HepG2 (cell line): ENCODE data around the gene SFMBT1. TPM values are rescaled to one million over a fixed set of nuclear protein-coding genes. Genes with fewer than 3 reads are reported as not detected.

ENCODE experiments used
- EP300 ChIP-seq, 3 experiments: sonication (generic) in 1 of 3; formaldehyde crosslinking in 1 of 3; IDR thresholded peaks; 2 replicates each; pipeline versions ENCODE4 v1.5.1 to v1.6.1; 2011 to 2020; ENCODE audit warnings: low read depth in 2 of 3, low read length in 2 of 3, borderline replicate concordance in 1 of 3, improper control_type of control experiment in 1 of 3, mild to moderate bottlenecking in 1 of 3, missing genetic modification reagents in 1 of 3, moderate library complexity in 1 of 3
- FOSL2 ChIP-seq: sonication (generic); formaldehyde crosslinking; IDR thresholded peaks from 2 replicates; pipeline ENCODE4 v1.4.0; 2020; ENCODE audit warnings: missing genetic modification reagents
- FOXK2 ChIP-seq: fragments of 450-650 bp; IDR thresholded peaks from 2 replicates; pipeline ENCODE4 v1.6.1; 2016
- KLF15 ChIP-seq: sonication (generic); formaldehyde crosslinking; IDR thresholded peaks from 2 replicates; pipeline ENCODE4 v1.8.1; 2023; ENCODE audit warnings: borderline replicate concordance, mild to moderate bottlenecking, inconsistent platforms, missing genetic modification reagents, mixed read lengths
- MAX ChIP-seq: IDR thresholded peaks from 2 replicates; pipeline ENCODE4 v1.6.1; 2012; ENCODE audit warnings: inconsistent platforms
- MXI1 ChIP-seq: IDR thresholded peaks from 3 replicates; pipeline ENCODE4 v1.6.1; 2012; ENCODE audit warnings: low read depth, low read length, inconsistent platforms, borderline replicate concordance
- RBFOX2 ChIP-seq: fragments of 200-400 bp; formaldehyde crosslinking; IDR thresholded peaks from 2 replicates; pipeline ENCODE4 v1.6.1; 2017; ENCODE audit warnings: low read depth, mild to moderate bottlenecking, low read length
- SIN3A ChIP-seq: IDR thresholded peaks from 2 replicates; pipeline ENCODE4 v1.6.1; 2011; ENCODE audit warnings: low read depth, mild to moderate bottlenecking, control low read depth, low read length, borderline replicate concordance
- STAT6 ChIP-seq: sonication (generic); formaldehyde crosslinking; IDR thresholded peaks from 2 replicates; pipeline ENCODE4 v1.4.0; 2020; ENCODE audit warnings: missing genetic modification reagents, mild to moderate bottlenecking, borderline replicate concordance
- THAP11 ChIP-seq: IDR thresholded peaks from 2 replicates; pipeline ENCODE4 v1.6.1; 2016; ENCODE audit warnings: missing biosample characterization, missing genetic modification reagents
- YEATS4 ChIP-seq: sonication (generic); formaldehyde crosslinking; IDR thresholded peaks from 2 replicates; pipeline ENCODE4 v1.4.0; 2020; ENCODE audit warnings: missing genetic modification reagents, borderline replicate concordance
- ZNF292 ChIP-seq: sonication (generic); formaldehyde crosslinking; IDR thresholded peaks from 2 replicates; pipeline ENCODE4 v1.8.1; 2022; ENCODE audit warnings: mild to moderate bottlenecking, low read depth, missing genetic modification reagents, borderline replicate concordance
- ZNF850 ChIP-seq: sonication (generic); formaldehyde crosslinking; conservative IDR thresholded peaks from 2 replicates; pipeline ENCODE4 v1.9.0; 2021; ENCODE audit warnings: mild to moderate bottlenecking, missing genetic modification reagents
- polyA plus RNA-seq, 8 experiments: library from polyadenylated mRNA; depleted of rRNA in 3 of 8; stranded (reverse) in 7 of 8; unstranded in 1 of 8; fragments of >200 nt; fragmentation: Illumina TruSeq in 4 of 8; extraction: Trizol in 4 of 8; gene quantifications; 2 replicates each; pipeline versions ENCODE4 v1.2.1 to v1.2.3, GENCODE V29; 2011 to 2016; ENCODE audit warnings: low read depth in 4 of 8, missing spikeins in 1 of 8, mixed read lengths in 1 of 8; ENCODE audit not compliant: insufficient read depth in 1 of 8
- total RNA-seq, 5 experiments: library from RNA; depleted of rRNA; stranded (reverse); fragments of >200 nt; fragmentation: Illumina TruSeq; extraction: Trizol; gene quantifications; 2 replicates each; pipeline ENCODE4 v1.2.3, GENCODE V29; 2016; ENCODE audit warnings: low read depth in 1 of 5
- TF ChIP-seq, protein P1 (sequence below): sonication (generic); formaldehyde crosslinking; conservative IDR thresholded peaks from 2 replicates; pipeline ENCODE4 v1.8.0; 2022; ENCODE audit warnings: low read depth, missing genetic modification reagents
- TF ChIP-seq, protein P2 (sequence below): sonication (generic); formaldehyde crosslinking; IDR thresholded peaks from 2 replicates; pipeline ENCODE4 v1.4.0; 2020; ENCODE audit warnings: mild to moderate bottlenecking, missing genetic modification reagents
- TF ChIP-seq, protein P3 (sequence below): sonication (generic); formaldehyde crosslinking; IDR thresholded peaks from 2 replicates; pipeline ENCODE4 v1.5.1; 2020; ENCODE audit warnings: missing genetic modification reagents, mild to moderate bottlenecking, borderline replicate concordance
- TF ChIP-seq, protein P4 (sequence below): sonication (generic); formaldehyde crosslinking; IDR thresholded peaks from 2 replicates; pipeline ENCODE4 v1.4.0; 2020; ENCODE audit warnings: missing genetic modification reagents

SFMBT1 gene
- total and polyA plus RNA-seq, 2 of the 13 experiments (the other 11 are each of a cell fraction or from before 2014, with no cell fraction given), result 3.8 to 12.8 TPM

DNA sequence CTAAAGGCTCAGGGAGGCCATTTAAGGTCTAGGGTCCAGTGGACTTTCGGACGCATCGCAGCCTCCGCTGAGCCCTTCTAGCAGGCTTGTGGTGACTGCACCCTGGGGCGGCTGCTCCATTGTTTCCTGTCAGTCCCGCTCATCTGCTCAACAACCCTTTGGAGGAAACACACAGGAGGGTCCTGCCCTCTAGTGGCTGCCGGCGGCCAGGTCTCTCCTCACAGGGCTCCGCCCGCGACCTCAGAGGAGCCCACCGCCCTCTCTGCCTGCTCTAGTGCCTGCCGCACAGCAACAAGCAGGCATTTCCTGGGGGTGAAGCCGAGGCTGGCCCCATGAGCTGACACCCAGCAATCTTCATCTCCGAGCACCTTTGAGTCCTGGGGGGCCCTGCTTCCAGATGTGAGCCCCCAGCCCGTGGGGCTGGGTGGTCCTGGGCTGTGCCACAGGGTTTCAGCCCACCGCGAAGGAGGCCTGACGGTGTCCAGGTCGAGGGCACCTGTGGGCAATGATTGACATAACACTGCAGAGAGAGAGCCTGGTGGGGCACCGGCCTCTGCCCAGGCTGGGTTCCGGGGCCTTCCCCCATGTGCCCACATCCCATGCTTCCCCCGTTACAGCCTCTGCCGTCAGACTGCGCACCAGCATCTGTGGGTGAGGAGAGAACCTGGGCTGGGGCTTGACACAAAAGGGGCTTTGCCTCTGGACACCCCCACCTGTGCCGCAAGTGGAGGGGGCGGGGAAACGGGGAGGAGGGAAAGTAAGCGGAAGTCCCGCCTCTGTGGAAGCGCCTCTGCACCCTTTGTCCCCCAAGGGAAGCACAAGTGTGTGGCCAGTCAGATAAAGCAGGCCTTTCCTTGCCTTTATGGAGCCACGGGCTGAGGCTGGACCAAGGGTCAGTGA is 27.0 kb upstream of the SFMBT1 start (continued):
- TF ChIP-seq, protein P1, sequence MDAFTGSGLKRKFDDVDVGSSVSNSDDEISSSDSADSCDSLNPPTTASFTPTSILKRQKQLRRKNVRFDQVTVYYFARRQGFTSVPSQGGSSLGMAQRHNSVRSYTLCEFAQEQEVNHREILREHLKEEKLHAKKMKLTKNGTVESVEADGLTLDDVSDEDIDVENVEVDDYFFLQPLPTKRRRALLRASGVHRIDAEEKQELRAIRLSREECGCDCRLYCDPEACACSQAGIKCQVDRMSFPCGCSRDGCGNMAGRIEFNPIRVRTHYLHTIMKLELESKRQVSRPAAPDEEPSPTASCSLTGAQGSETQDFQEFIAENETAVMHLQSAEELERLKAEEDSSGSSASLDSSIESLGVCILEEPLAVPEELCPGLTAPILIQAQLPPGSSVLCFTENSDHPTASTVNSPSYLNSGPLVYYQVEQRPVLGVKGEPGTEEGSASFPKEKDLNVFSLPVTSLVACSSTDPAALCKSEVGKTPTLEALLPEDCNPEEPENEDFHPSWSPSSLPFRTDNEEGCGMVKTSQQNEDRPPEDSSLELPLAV (CRISPR knock-in tag), result no peak
- TF ChIP-seq FOXK2 (no peak), YEATS4 (CRISPR knock-in tag) (peak; percentile 27), KLF15 (CRISPR knock-in tag) (no peak), ZNF850 (CRISPR knock-in tag) (0 out of 2 replicates have a peak, but pooled peaks have one; percentile 41), THAP11 (CRISPR knock-in tag) (peak; percentile 51), RBFOX2 (peak; percentile 36; the same call in 1 of the 2 replicates), ZNF292 (CRISPR knock-in tag) (peak; percentile 86; the same call in 1 of the 2 replicates), EP300 (IDR thresholded peaks at IDR 0.05; ENCODE audit: low read depth in 2 of 2, low read length in 2 of 2) (no peak), EP300 (CRISPR knock-in tag; IDR thresholded peaks at IDR 0.05; ENCODE audit: borderline replicate concordance) (no peak), MXI1 (no peak), MAX (peak; percentile 71; the same call in 1 of the 2 replicates), FOSL2 (peak; percentile 59), STAT6 (peak; percentile 66; the same call in 1 of the 2 replicates), SIN3A (no peak)
- TF ChIP-seq, protein P2, sequence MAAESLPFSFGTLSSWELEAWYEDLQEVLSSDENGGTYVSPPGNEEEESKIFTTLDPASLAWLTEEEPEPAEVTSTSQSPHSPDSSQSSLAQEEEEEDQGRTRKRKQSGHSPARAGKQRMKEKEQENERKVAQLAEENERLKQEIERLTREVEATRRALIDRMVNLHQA (CRISPR knock-in tag), result no peak
- TF ChIP-seq, protein P3, sequence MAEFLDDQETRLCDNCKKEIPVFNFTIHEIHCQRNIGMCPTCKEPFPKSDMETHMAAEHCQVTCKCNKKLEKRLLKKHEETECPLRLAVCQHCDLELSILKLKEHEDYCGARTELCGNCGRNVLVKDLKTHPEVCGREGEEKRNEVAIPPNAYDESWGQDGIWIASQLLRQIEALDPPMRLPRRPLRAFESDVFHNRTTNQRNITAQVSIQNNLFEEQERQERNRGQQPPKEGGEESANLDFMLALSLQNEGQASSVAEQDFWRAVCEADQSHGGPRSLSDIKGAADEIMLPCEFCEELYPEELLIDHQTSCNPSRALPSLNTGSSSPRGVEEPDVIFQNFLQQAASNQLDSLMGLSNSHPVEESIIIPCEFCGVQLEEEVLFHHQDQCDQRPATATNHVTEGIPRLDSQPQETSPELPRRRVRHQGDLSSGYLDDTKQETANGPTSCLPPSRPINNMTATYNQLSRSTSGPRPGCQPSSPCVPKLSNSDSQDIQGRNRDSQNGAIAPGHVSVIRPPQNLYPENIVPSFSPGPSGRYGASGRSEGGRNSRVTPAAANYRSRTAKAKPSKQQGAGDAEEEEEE, result no peak
- TF ChIP-seq, protein P4, sequence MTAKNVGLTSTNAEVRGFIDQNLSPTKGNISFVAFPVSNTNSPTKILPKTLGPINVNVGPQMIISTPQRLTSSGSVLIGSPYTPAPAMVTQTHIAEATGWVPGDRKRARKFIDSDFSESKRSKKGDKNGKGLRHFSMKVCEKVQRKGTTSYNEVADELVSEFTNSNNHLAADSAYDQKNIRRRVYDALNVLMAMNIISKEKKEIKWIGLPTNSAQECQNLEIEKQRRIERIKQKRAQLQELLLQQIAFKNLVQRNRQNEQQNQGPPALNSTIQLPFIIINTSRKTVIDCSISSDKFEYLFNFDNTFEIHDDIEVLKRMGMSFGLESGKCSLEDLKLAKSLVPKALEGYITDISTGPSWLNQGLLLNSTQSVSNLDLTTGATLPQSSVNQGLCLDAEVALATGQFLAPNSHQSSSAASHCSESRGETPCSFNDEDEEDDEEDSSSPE, result peak; percentile 58
